H1 (cell line): ENCODE data around the gene LCN10. TPM values are rescaled to one million over a fixed set of nuclear protein-coding genes. Genes with fewer than 3 reads are reported as not detected.

ENCODE experiments used
- CTCF ChIA-PET: fragments of 300-600 bp; sonication (Branson Sonifier 250); formaldehyde crosslinking; loops from one replicate; lab custom pipeline; 2021; ENCODE audit not compliant: partially characterized antibody; lab: Charles Lee
- POLR2A ChIA-PET: fragments of 300-600 bp; sonication (Branson Sonifier 250); formaldehyde crosslinking; loops from one replicate; lab custom pipeline; 2021; ENCODE audit warnings: inconsistent platforms; ENCODE audit not compliant: partially characterized antibody; lab: Charles Lee
- DNase-seq, 2 experiments: peaks; one replicate each; pipeline versions ENCODE4 v3.0.0 to v3.0.0-alpha.2; 2010 to 2022; ENCODE audit warnings: low spot score in 2 of 2, low read depth in 1 of 2, mixed read lengths in 1 of 2
- FAIRE-seq: peaks from 2 replicates; lab custom pipeline; 2011; peaks lifted over from hg19 to GRCh38; lab: Jason Lieb, UNC
- H2AFZ ChIP-seq: 2 replicates; pipeline ENCODE4 v1.8.1; 2012; ENCODE audit warnings: low read length, inconsistent platforms
- H2AK5ac ChIP-seq: 2 replicates; pipeline ENCODE4 v1.6.1; 2013; ENCODE audit warnings: low read depth, low read length
- H2BK120ac ChIP-seq: replicated peaks from 2 replicates; pipeline ENCODE3; 2013; ENCODE audit warnings: low read depth, low read length, inconsistent platforms
- H2BK12ac ChIP-seq: 2 replicates; pipeline ENCODE4 v1.6.1; 2013; ENCODE audit warnings: low read depth, low read length
- H2BK15ac ChIP-seq: 2 replicates; pipeline ENCODE4 v1.6.1; 2013; ENCODE audit warnings: low read length
- H2BK20ac ChIP-seq: 2 replicates; pipeline ENCODE4 v1.6.1; 2013; ENCODE audit warnings: low read length
- H2BK5ac ChIP-seq: 2 replicates; pipeline ENCODE4 v1.6.1; 2013; ENCODE audit warnings: low read depth, low read length
- H3K14ac ChIP-seq: 2 replicates; pipeline ENCODE4 v1.6.1; 2013; ENCODE audit warnings: inconsistent platforms; ENCODE audit not compliant: insufficient read length
- H3K18ac ChIP-seq: 2 replicates; pipeline ENCODE4 v1.6.1; 2013; ENCODE audit warnings: low read length; ENCODE audit errors: extremely low read depth
- H3K23ac ChIP-seq: 2 replicates; pipeline ENCODE4 v1.6.1; 2013; ENCODE audit warnings: inconsistent platforms; ENCODE audit not compliant: insufficient read length
- H3K23me2 ChIP-seq: 2 replicates; pipeline ENCODE4 v1.6.1; 2013; ENCODE audit warnings: low read depth, low read length
- H3K27ac ChIP-seq: 2 replicates; pipeline ENCODE4 v1.6.1; 2011; ENCODE audit warnings: low read depth, low read length, inconsistent platforms
- H3K27me3 ChIP-seq, 4 experiments: replicated peaks in 1 of 4; 1 replicate in 1 of 4; 2 replicates in 3 of 4; pipeline versions ENCODE4 v1.6.1 to v1.8.1; 2011 to 2013; ENCODE audit warnings: low read length in 3 of 4, mild to moderate bottlenecking in 3 of 4, inconsistent platforms in 2 of 4, mixed read lengths in 2 of 4, moderate library complexity in 1 of 4; ENCODE audit not compliant: control insufficient read depth in 3 of 4, insufficient read depth in 3 of 4; ENCODE audit errors: extremely low read depth in 1 of 4
- H3K36me3 ChIP-seq, 4 experiments: 2 replicates each; pipeline versions ENCODE4 v1.6.1 to v1.8.1; 2011 to 2013; ENCODE audit warnings: mild to moderate bottlenecking in 4 of 4, low read length in 3 of 4, moderate library complexity in 2 of 4, control low read depth in 1 of 4, inconsistent platforms in 1 of 4; ENCODE audit not compliant: insufficient read depth in 4 of 4, control insufficient read depth in 2 of 4
- H3K4ac ChIP-seq: replicated peaks from 2 replicates; pipeline ENCODE3; 2013; ENCODE audit warnings: low read length, low read depth, mixed read lengths, inconsistent platforms; ENCODE audit not compliant: insufficient read length
- H3K4me1 ChIP-seq, 4 experiments: replicated peaks in 1 of 4; 1 replicate in 1 of 4; 2 replicates in 3 of 4; pipeline versions ENCODE4 v1.6.1 to v1.8.1; 2011 to 2013; ENCODE audit warnings: low read length in 3 of 4, inconsistent platforms in 2 of 4, mixed read lengths in 1 of 4; ENCODE audit not compliant: insufficient read depth in 4 of 4, control insufficient read depth in 3 of 4
- H3K4me2 ChIP-seq, 2 experiments: 2 replicates each; pipeline versions ENCODE4 v1.6.1 to v1.8.1; 2011 to 2013; ENCODE audit warnings: low read depth in 2 of 2, low read length in 2 of 2, control low read depth in 1 of 2, inconsistent platforms in 1 of 2, mild to moderate bottlenecking in 1 of 2; ENCODE audit not compliant: insufficient read depth in 1 of 2
- H3K4me3 ChIP-seq, 4 experiments: fragments of 200-600, 300-600 bp in 1 of 4; sonication (generic), shearing (Covaris generic), sonication (Bioruptor Twin) in 1 of 4; 2 replicates each; pipeline versions ENCODE4 v1.5.1 to v1.8.1; 2011 to 2016; ENCODE audit warnings: low read length in 4 of 4, low read depth in 3 of 4, control low read depth in 2 of 4, inconsistent platforms in 2 of 4, mild to moderate bottlenecking in 2 of 4, mixed read lengths in 1 of 4, moderate library complexity in 1 of 4; ENCODE audit not compliant: insufficient read depth in 2 of 4; ENCODE audit errors: extremely low read depth in 1 of 4
- H3K56ac ChIP-seq: replicated peaks from 2 replicates; pipeline ENCODE3; 2013; ENCODE audit warnings: low read depth, mild to moderate bottlenecking, mixed read lengths, low read length, inconsistent platforms; ENCODE audit not compliant: insufficient read length
- H3K79me1 ChIP-seq: 2 replicates; pipeline ENCODE4 v1.6.1; 2013; ENCODE audit warnings: low read depth, low read length, control low read depth
- H3K79me2 ChIP-seq, 2 experiments: 2 replicates each; pipeline versions ENCODE4 v1.6.1 to v1.8.1; 2012 to 2013; ENCODE audit warnings: low read length in 2 of 2, mild to moderate bottlenecking in 2 of 2, inconsistent platforms in 1 of 2; ENCODE audit not compliant: insufficient read depth in 2 of 2, control insufficient read depth in 1 of 2
- H3K9ac ChIP-seq, 4 experiments: replicated peaks in 1 of 4; 1 replicate in 1 of 4; 2 replicates in 3 of 4; pipeline versions ENCODE4 v1.6.1 to v1.8.1; 2011 to 2013; ENCODE audit warnings: low read depth in 3 of 4, low read length in 3 of 4, control low read depth in 2 of 4, mild to moderate bottlenecking in 2 of 4, moderate library complexity in 2 of 4, inconsistent platforms in 1 of 4; ENCODE audit errors: extremely low read depth in 1 of 4
- H3K9me3 ChIP-seq, 2 experiments: 2 replicates each; pipeline versions ENCODE4 v1.6.1 to v1.8.1; 2012 to 2013; ENCODE audit warnings: mild to moderate bottlenecking in 2 of 2, moderate library complexity in 2 of 2, control low read depth in 1 of 2, inconsistent platforms in 1 of 2, low read depth in 1 of 2, low read length in 1 of 2, mixed read lengths in 1 of 2; ENCODE audit not compliant: insufficient read depth in 2 of 2
- H4K20me1 ChIP-seq, 2 experiments: replicated peaks in 1 of 2; 2 replicates each; pipeline versions ENCODE3 to v1.8.1; 2011 to 2013; ENCODE audit warnings: inconsistent platforms in 2 of 2, low read length in 2 of 2, mild to moderate bottlenecking in 1 of 2; ENCODE audit not compliant: insufficient read depth in 2 of 2, control insufficient read depth in 1 of 2
- H4K5ac ChIP-seq: 2 replicates; pipeline ENCODE4 v1.6.1; 2013; ENCODE audit warnings: low read length, low read depth, mixed read lengths, inconsistent platforms; ENCODE audit not compliant: insufficient read length
- H4K8ac ChIP-seq: 2 replicates; pipeline ENCODE4 v1.8.0; 2013; ENCODE audit warnings: mild to moderate bottlenecking, moderate library complexity, low read length, inconsistent platforms; ENCODE audit not compliant: insufficient read depth; ENCODE audit errors: extremely low read depth
- H4K91ac ChIP-seq: replicated peaks from 2 replicates; pipeline ENCODE3; 2013; ENCODE audit warnings: low read length, mixed read lengths, inconsistent platforms; ENCODE audit not compliant: insufficient read length
- NRF1 ChIP-seq: IDR thresholded peaks from 2 replicates; pipeline ENCODE4 v1.6.1; 2011; ENCODE audit warnings: mild to moderate bottlenecking, low read depth, low read length, improper control_type of control experiment
- RAD21 ChIP-seq, 2 experiments: IDR thresholded peaks in 1 of 2; conservative IDR thresholded peaks in 1 of 2; 2 replicates each; pipeline ENCODE4 v1.6.1; 2011; ENCODE audit warnings: low read depth in 2 of 2, low read length in 2 of 2, improper control_type of control experiment in 1 of 2, inconsistent platforms in 1 of 2, mild to moderate bottlenecking in 1 of 2, moderate library complexity in 1 of 2
- TEAD4 ChIP-seq: IDR thresholded peaks from 2 replicates; pipeline ENCODE4 v1.6.1; 2012; ENCODE audit warnings: low read depth, low read length, inconsistent platforms, mixed read lengths
- WGBS, 2 experiments: shearing (Covaris generic) in 1 of 2; methylation state at CpG; one replicate each; pipeline versions ENCODE4 v1.1.6 to v1.1.7; 2013 to 2015; ENCODE audit warnings: low lambda C conversion rate in 2 of 2, mixed read lengths in 2 of 2, inconsistent platforms in 1 of 2, low coverage in 1 of 2, missing lambda C conversion rate in 1 of 2; ENCODE audit not compliant: insufficient replicate concordance in 2 of 2, insufficient coverage in 1 of 2, insufficient read length in 1 of 2; ENCODE audit errors: extremely low coverage in 1 of 2, missing lambda C conversion rate in 1 of 2; 5-methylcytosine and 5-hydroxymethylcytosine counted together
- polyA plus RNA-seq, 7 experiments: library from polyadenylated mRNA; depleted of rRNA in 3 of 7; stranded (reverse) in 5 of 7; unstranded in 2 of 7; fragments of >200 nt in 5 of 7; fragments of 200-250 nt in 2 of 7; gene quantifications; 1 replicate in 5 of 7; 2 replicates in 1 of 7; 4 replicates in 1 of 7; pipeline versions ENCODE4 v1.2.1 to v1.2.3, GENCODE V29; 2011 to 2013; ENCODE audit warnings: missing spikeins in 2 of 7, mixed read lengths in 2 of 7
- total RNA-seq: library from RNA; stranded (reverse); fragmentation: NEBNext Ultra II Directional; extraction: Animal tissue kit (Norgen Biotek cat#: 25700); gene quantifications from 2 replicates; pipeline ENCODE4 v1.2.1, GENCODE V29; 2021

LCN10 gene
- total and polyA plus RNA-seq, 2 of the 8 experiments (the other 6 are each of a cell fraction or from before 2014, with no cell fraction given) = 2.6 to 2.8 TPM

DNA sequence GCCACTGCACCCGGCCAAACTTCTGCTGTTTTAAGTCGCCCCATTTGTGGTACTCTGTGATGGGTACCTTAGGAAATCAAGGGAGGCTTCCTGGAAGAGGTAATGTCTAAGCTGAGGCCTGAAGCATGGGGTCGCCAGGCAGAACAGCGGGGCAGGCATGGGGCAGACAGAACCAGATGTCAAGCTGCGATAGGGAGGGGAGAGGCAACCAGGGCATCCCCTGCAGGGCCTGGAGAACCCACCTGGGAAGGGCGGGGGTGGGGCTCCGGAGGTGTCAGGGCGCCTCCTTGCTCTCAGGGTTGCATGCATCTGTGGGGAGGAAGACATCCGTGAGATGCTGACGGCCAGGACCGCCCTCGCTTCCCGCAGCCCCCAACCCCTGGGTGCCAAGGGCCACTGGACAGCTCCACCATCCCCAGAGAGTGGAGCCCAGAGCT, 18.8 kb upstream of the LCN10 start:
- no peak overlapping the region for H4K8ac ChIP-seq
- no peak overlapping the region for H2BK12ac ChIP-seq
- H2AK5ac ChIP-seq = no peak overlapping the region; the same call in 1 of the 2 replicates
- no peak overlapping the region for H2BK20ac ChIP-seq
- ChIA-PET POLR2A (interaction anchor here (1.0 to 3.8 kb wide), 5 partner anchors 34 to 53 kb away, joined by 3 to 34 read pairs (median 3); partner anchors contain the start of gene RABL6), CTCF (interaction anchor here (0.6 to 5.1 kb wide), 10 partner anchors 9 to 438 kb away, joined by 3 to 33 read pairs (median 4); no protein-coding TSS in a partner anchor)
- H3K27ac ChIP-seq = no peak overlapping the region
- no peak for DNase-seq
- H3K27me3 ChIP-seq = no peaks in the 10 kb centered on the region; a peak in 2 of 7 replicates
- 89% methylated on average over 10 of the region's 13 CpGs; no CpG with 5 or more reads in 1 of the 2 experiments for WGBS, 2 experiments
- no peak overlapping the region for H2AFZ ChIP-seq
- no peak overlapping the region for H3K4me2 ChIP-seq
- no peaks in the 10 kb centered on the region for H3K9me3 ChIP-seq
- peak overlapping the region; percentile 54 for H4K91ac ChIP-seq
- H3K36me3 ChIP-seq = no peaks in the 10 kb centered on the region
- H3K79me2 ChIP-seq = no peaks in the 10 kb centered on the region
- no peak overlapping the region for H3K4ac ChIP-seq
- H3K9ac ChIP-seq = no peak overlapping the region
- no peak overlapping the region for H3K4me3 ChIP-seq
- TF ChIP-seq TEAD4 (no peak), NRF1 (no peak), RAD21 (IDR thresholded peaks at IDR 0.05 in 1 of 2, conservative IDR thresholded peaks at IDR 0.05 in 1 of 2; ENCODE audit: low read depth in 2 of 2, low read length in 2 of 2) (no peak)
- no peak overlapping the region for H3K18ac ChIP-seq
- peaks cover 0 to 13% (median 6%) of the 10 kb centered on the region in 4 experiments; a peak in 4 of 7 replicates for H3K4me1 ChIP-seq
- no peak overlapping the region for H2BK5ac ChIP-seq
- H3K79me1 ChIP-seq = no peaks in the 10 kb centered on the region
- no peak for FAIRE-seq
- no peaks in the 10 kb centered on the region for H4K20me1 ChIP-seq
- H2BK120ac ChIP-seq = no peak overlapping the region
- no peak overlapping the region for H3K23ac ChIP-seq
- no peaks in the 10 kb centered on the region; the same call in 1 of the 2 replicates for H3K23me2 ChIP-seq
- H3K56ac ChIP-seq = no peak overlapping the region
- H4K5ac ChIP-seq = no peak overlapping the region
- no peak overlapping the region for H3K14ac ChIP-seq
- H2BK15ac ChIP-seq = no peak overlapping the region
